Stimulated activated naive CD8-positive, alpha-beta T cell treated with anti-CD3 and anti-CD28 coated beads, Interleukin-15, amount 100 ng/mL, for 72 hours (primary cell): Measurements from ENCODE around the gene TAF1.

Experiments used
- ATAC-seq: fragments of 150-1000 bp; cut with Tn5 transposase; 2 replicates; pipeline ENCODE4 v1.10.0; 2021; ENCODE audit warnings: mild to moderate bottlenecking, moderate library complexity
- DNase-seq, 2 donors: peaks; one replicate each; pipeline ENCODE4 v3.0.0; 2021 to 2022
- H3K27ac Mint-ChIP-seq, 2 donors: one replicate each; pipeline ENCODE4 v1.8.0; 2022; ENCODE audit warnings: mild to moderate bottlenecking in 2 of 2, mixed read lengths in 2 of 2, moderate library complexity in 2 of 2
- H3K27me3 Mint-ChIP-seq: one replicate; pipeline ENCODE4 v1.8.0; 2022; ENCODE audit warnings: mixed read lengths
- H3K4me1 Mint-ChIP-seq: one replicate; pipeline ENCODE4 v1.8.0; 2022; ENCODE audit warnings: mild to moderate bottlenecking, mixed read lengths
- H3K4me3 Mint-ChIP-seq, 2 donors: one replicate each; pipeline ENCODE4 v1.8.0; 2022; ENCODE audit warnings: mild to moderate bottlenecking in 2 of 2, mixed read lengths in 2 of 2, moderate library complexity in 1 of 2
- H3K9me3 Mint-ChIP-seq, 2 donors: one replicate each; pipeline ENCODE4 v1.8.0; 2022; ENCODE audit warnings: mixed read lengths in 2 of 2

Gene TAF1

GRCh38 chrX:71515038-71515396 lies 148.9 kb downstream of the TAF1 start:
- Mint-ChIP-seq H3K27me3 (no peaks in the 10 kb centered on the region), H3K9me3 (peaks cover 0 to 6% of the 10 kb centered on the region in 2 donors), H3K4me3 (no peak overlapping the region), H3K27ac (no peak overlapping the region), H3K4me1 (peaks cover 25% of the 10 kb centered on the region)
- DNase-seq (no peak), ATAC-seq (no peak)
